Lung (tissue), 12 donors: Measurements from ENCODE around the gene NOL11. TPM values are rescaled to one million over a fixed set of nuclear protein-coding genes. Genes with fewer than 3 reads are reported as not detected.
A peak's percentile ranks its signal among the peaks of the same experiment; 100 is the strongest.

Experiments
- ATAC-seq: fragments of 200-7000 bp; cut with Tn5 transposase; one replicate; pipeline ENCODE4 v1.9.1; 2020; ENCODE audit warnings: moderate number of reproducible peaks; ENCODE audit not compliant: insufficient read depth, low FRiP score
- DNase-seq, 3 donors: peaks; one replicate each; pipeline ENCODE4 v3.0.0-alpha.2; 2013 to 2017
- H3K27ac ChIP-seq, 2 donors: one replicate each; pipeline ENCODE4 v1.5.1; 2013; ENCODE audit warnings: mild to moderate bottlenecking in 2 of 2, moderate library complexity in 2 of 2, control low read depth in 1 of 2, inconsistent platforms in 1 of 2, low read depth in 1 of 2, low read length in 1 of 2
- H3K27me3 ChIP-seq, 3 donors: one replicate each; pipeline ENCODE4 v1.5.1; 2013; ENCODE audit warnings: low read length in 2 of 3; ENCODE audit not compliant: control insufficient read depth in 3 of 3, insufficient read depth in 3 of 3
- H3K36me3 ChIP-seq, 4 donors: one replicate each; pipeline ENCODE4 v1.5.1; 2013; ENCODE audit warnings: low read length in 4 of 4, mild to moderate bottlenecking in 1 of 4, moderate library complexity in 1 of 4; ENCODE audit not compliant: control insufficient read depth in 4 of 4, insufficient read depth in 4 of 4
- H3K4me1 ChIP-seq, 5 donors: one replicate each; pipeline ENCODE4 v1.5.1; 2013; ENCODE audit warnings: low read length in 5 of 5, mild to moderate bottlenecking in 2 of 5, moderate library complexity in 1 of 5; ENCODE audit not compliant: control insufficient read depth in 5 of 5, insufficient read depth in 5 of 5
- H3K4me3 ChIP-seq: one replicate; pipeline ENCODE4 v1.5.1; 2013; ENCODE audit warnings: mild to moderate bottlenecking, control low read depth, moderate library complexity
- H3K9ac ChIP-seq, 2 donors: one replicate each; pipeline ENCODE4 v1.5.1; 2013; ENCODE audit warnings: low read length in 2 of 2, control low read depth in 1 of 2; ENCODE audit not compliant: insufficient read depth in 1 of 2
- H3K9me3 ChIP-seq, 4 donors: one replicate each; pipeline ENCODE4 v1.5.1; 2013; ENCODE audit warnings: low read length in 3 of 4, mild to moderate bottlenecking in 1 of 4, moderate library complexity in 1 of 4; ENCODE audit not compliant: control insufficient read depth in 4 of 4, insufficient read depth in 3 of 4
- CTCF ChIP-seq: IDR thresholded peaks from 2 replicates; pipeline ENCODE4 v1.5.1; 2012; ENCODE audit warnings: mild to moderate bottlenecking; ENCODE audit errors: control extremely low read depth, extremely low read depth
- WGBS, 2 donors: extraction: QIAGEN DNeasy Blood & Tissue Kit; methylation state at CpG; one replicate each; pipeline ENCODE4 v1.1.7; 2013; 5-methylcytosine and 5-hydroxymethylcytosine counted together
- polyA plus RNA-seq, 2 donors: library from polyadenylated mRNA; stranded (reverse); fragments of 200-250 nt; gene quantifications; one replicate each; pipeline ENCODE4 v1.2.1, GENCODE V29; 2013
- total RNA-seq, 2 donors: library from RNA; depleted of rRNA in 1 of 2; stranded (reverse); fragments of >200 nt in 1 of 2; gene quantifications; one replicate each; pipeline ENCODE4 v1.2.1, GENCODE V29; 2014 to 2021
- donor health status: control.
- donor health status: control.
- donor health status: Bipolar disorder and iron deficiency.
- donor health status: healthy.
- donor health status: DM: yes; HTN: yes; CAD: no.

NOL11 gene
- total and polyA plus RNA-seq, 4 donors: 18.4 to 46.9 (median 37.8) TPM

- no peak for TF ChIP-seq CTCF
- no peaks in the 10 kb centered on the region for H3K9me3 ChIP-seq
- no peak overlapping the region for H3K27ac ChIP-seq
- ATAC-seq (no peak), DNase-seq (no peak)
- peaks cover 0 to 2% (median 0%) of the 10 kb centered on the region in 5 donors for H3K4me1 ChIP-seq
- H3K4me3 ChIP-seq: no peak overlapping the region
- no peaks in the 10 kb centered on the region for H3K36me3 ChIP-seq
- no peak overlapping the region for H3K9ac ChIP-seq
- WGBS, 2 donors: 89 to 95% methylated on average over 3 of the region's 3 CpGs
- no peaks in the 10 kb centered on the region for H3K27me3 ChIP-seq
These were observed 52.8 kb downstream of the NOL11 start for GRCh38 chr17:67770539-67770938.

DNA sequence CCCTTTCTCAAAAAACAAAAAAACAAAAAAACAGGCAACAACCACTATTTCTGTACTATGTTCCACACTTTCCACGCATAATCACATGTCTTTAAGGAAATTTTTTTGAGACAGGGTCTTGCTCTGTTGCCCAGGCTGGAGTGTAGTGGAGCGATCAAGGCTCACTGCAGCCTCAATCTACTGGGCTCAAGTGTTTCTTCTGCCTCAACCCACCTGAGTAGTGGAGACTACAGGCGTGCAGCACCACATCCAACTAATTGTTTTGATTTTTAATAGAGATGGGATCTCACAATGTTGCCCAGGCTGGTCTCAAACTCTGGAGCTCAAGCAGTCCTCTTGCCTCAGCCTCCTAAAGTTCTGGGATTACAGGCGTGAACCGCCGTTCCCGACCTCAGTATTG lies 54.9 kb downstream of the NOL11 start:
- peaks cover 0 to 2% (median 0%) of the 10 kb centered on the region in 5 donors for H3K4me1 ChIP-seq
- no peak for TF ChIP-seq CTCF
- H3K36me3 ChIP-seq: no peaks in the 10 kb centered on the region
- H3K27me3 ChIP-seq: no peaks in the 10 kb centered on the region
- no peak overlapping the region for H3K9ac ChIP-seq
- 95 to 97% methylated on average over 7 of the region's 7 CpGs for WGBS, 2 donors
- no peaks in the 10 kb centered on the region for H3K9me3 ChIP-seq
- H3K27ac ChIP-seq: no peak overlapping the region
- ATAC-seq (no peak), DNase-seq (no peak)
- no peak overlapping the region for H3K4me3 ChIP-seq

DNA sequence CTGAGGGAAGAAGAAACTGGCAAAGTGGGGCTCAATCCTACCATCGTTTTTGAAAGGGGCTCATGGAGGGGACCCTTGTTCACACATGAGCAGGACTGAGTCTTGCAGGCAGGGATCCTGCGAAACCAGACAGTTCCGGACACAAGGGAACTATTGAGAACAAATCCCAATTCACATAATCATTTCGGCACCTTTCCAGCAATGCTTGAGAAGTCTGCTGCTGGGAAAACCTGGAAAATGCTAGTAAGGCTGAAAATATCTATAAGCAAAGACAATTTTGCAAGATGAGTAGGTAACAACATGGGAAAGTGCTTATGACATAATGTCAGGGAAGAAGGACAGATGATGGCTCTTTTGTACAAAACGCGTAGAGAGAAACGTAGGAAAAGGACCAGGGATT lies 55.5 kb downstream of the NOL11 start:
- DNase-seq (peak in 1 of 3 donors; percentile 9), ATAC-seq (no peak)
- H3K36me3 ChIP-seq: no peaks in the 10 kb centered on the region
- WGBS, 2 donors: 84 to 94% methylated on average over 7 of the region's 7 CpGs
- no peak for TF ChIP-seq CTCF
- H3K4me1 ChIP-seq: peaks cover 0 to 2% (median 0%) of the 10 kb centered on the region in 5 donors
- no peaks in the 10 kb centered on the region for H3K9me3 ChIP-seq
- H3K4me3 ChIP-seq: no peak overlapping the region
- no peaks in the 10 kb centered on the region for H3K27me3 ChIP-seq
- no peak overlapping the region for H3K9ac ChIP-seq
- no peak overlapping the region for H3K27ac ChIP-seq

DNA sequence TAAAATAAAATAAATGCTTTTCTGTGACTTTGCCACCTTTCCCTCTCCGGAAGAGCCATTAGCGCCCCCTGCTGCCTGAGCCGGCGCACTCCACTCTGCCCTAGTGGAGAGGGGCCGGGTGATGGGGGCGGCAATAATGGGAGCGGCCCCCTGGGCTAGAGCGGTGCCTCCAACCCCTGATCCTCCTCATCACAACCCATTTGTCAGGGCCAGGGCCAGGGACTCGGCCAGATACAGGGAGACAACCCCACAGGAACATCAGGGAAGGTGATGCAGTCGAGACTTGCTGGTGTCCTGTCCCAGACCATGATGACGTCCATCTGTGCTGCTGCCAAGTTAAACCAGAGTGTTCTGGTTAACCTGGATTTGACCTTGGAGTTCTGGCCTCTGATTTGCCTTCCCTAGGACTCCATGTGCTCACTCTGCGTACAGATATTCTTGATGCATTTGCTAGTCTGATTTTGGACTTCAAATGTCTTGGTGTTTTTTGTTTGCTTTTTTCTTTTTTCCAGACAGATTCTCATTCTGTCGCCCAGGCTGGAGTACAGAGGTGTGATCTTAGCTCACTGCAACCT lies 61.4 kb downstream of the NOL11 start:
- no peaks in the 10 kb centered on the region for H3K27me3 ChIP-seq
- ATAC-seq (peak; percentile 62), DNase-seq (peak; percentile 19 to 48 (median 44))
- no peak overlapping the region for H3K27ac ChIP-seq
- no peak for TF ChIP-seq CTCF
- H3K9ac ChIP-seq: peak overlapping the region in 1 of 2 donors; percentile 26
- H3K9me3 ChIP-seq: no peaks in the 10 kb centered on the region
- H3K36me3 ChIP-seq: no peaks in the 10 kb centered on the region
- no peak overlapping the region for H3K4me3 ChIP-seq
- WGBS, 2 donors: 36 to 51% methylated on average over 13 of the region's 13 CpGs
- H3K4me1 ChIP-seq: peaks cover 0 to 5% (median 0%) of the 10 kb centered on the region in 5 donors
